Upper lobe of right lung (tissue), 1 donor: ENCODE measurements around the gene PARD3B. TPM values are rescaled to one million over a fixed set of nuclear protein-coding genes. Genes with fewer than 3 reads are reported as not detected.

Experiments
- ATAC-seq: fragments of 200-7000 bp; cut with Tn5 transposase; one replicate; pipeline ENCODE4 v1.9.1; 2020; ENCODE audit warnings: mild to moderate bottlenecking, moderate library complexity
- DNase-seq: peaks from one replicate; pipeline ENCODE4 v3.0.0-alpha.2; 2020
- H3K27ac ChIP-seq: fragments of 200-600 bp; one replicate; pipeline ENCODE4 v1.8.0; 2022
- H3K27me3 ChIP-seq: fragments of 200-600 bp; one replicate; pipeline ENCODE4 v1.8.0; 2022; ENCODE audit warnings: mild to moderate bottlenecking
- H3K36me3 ChIP-seq: fragments of 200-600 bp; one replicate; pipeline ENCODE4 v1.8.0; 2022
- H3K4me1 ChIP-seq: fragments of 200-600 bp; one replicate; pipeline ENCODE4 v1.8.0; 2022
- H3K4me3 ChIP-seq: fragments of 200-600 bp; one replicate; pipeline ENCODE4 v1.8.0; 2022; ENCODE audit warnings: mild to moderate bottlenecking
- H3K9me3 ChIP-seq: fragments of 200-600 bp; one replicate; pipeline ENCODE4 v1.8.0; 2022
- intact Hi-C: fragments of 100-400 bp; cut with DNase I; formaldehyde crosslinking; loops from one replicate; pipeline ENCODE4 v1.11.0; 2022
- total RNA-seq: library from RNA; stranded (reverse); fragmentation: NEBNext Ultra II Directional; extraction: Animal tissue kit (Norgen Biotek cat#: 25700); gene quantifications from one replicate; pipeline ENCODE4 v1.2.1, GENCODE V29; 2021
- TF ChIP-seq, protein P1 (sequence below): fragments of 200-600 bp; IDR thresholded peaks from one replicate; pipeline ENCODE4 v1.8.0; 2022; ENCODE audit warnings: antibody characterized with exemption
- donor health status: DM: no; HTN: yes; CAD: no; lungs with severe emphysema.

The PARD3B gene
- total RNA-seq, 1 donor from 2014 or later, result 32.5 TPM

DNA sequence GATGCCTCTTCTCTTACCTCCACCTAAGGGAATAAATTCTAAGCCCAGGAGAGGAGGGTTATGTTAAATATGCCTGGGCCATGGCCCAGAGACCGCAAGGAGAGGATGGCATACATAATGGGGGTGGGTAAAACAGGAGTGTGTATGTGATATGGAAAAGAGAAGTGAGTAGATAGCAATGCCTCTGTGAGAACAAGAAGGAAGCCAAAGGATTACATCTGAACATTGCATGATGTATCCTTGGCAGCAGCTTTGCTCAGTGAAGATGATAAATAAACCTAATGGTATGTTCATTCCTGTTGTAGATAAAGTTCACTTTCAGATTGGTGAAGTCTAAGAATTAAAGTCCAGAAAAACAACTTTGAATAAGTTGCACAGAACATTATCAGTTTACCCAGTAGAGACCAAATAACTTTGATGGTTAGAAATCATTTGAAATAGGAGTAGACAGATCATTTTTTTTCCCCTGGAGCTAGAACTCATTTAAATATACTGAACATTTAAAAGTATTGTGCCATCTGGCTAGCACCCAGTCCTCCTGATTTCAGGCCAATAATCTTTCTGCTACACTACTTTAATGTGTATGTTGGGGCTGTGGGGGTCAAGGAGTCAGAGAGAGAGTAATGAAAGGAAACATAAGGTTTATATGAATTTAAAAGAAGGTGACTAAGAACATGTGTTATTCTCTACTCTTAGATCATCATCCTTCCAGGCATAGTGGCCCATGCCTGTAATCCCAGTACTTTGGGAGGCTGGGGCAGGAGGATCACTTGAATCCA, 231.7 kb downstream of the PARD3B start:
- Histone ChIP-seq H3K9me3 (no peaks in the 10 kb centered on the region), H3K27ac (no peak overlapping the region), H3K36me3 (no peaks in the 10 kb centered on the region), H3K27me3 (no peaks in the 10 kb centered on the region), H3K4me1 (no peaks in the 10 kb centered on the region), H3K4me3 (no peak overlapping the region)
- TF ChIP-seq, protein P1, sequence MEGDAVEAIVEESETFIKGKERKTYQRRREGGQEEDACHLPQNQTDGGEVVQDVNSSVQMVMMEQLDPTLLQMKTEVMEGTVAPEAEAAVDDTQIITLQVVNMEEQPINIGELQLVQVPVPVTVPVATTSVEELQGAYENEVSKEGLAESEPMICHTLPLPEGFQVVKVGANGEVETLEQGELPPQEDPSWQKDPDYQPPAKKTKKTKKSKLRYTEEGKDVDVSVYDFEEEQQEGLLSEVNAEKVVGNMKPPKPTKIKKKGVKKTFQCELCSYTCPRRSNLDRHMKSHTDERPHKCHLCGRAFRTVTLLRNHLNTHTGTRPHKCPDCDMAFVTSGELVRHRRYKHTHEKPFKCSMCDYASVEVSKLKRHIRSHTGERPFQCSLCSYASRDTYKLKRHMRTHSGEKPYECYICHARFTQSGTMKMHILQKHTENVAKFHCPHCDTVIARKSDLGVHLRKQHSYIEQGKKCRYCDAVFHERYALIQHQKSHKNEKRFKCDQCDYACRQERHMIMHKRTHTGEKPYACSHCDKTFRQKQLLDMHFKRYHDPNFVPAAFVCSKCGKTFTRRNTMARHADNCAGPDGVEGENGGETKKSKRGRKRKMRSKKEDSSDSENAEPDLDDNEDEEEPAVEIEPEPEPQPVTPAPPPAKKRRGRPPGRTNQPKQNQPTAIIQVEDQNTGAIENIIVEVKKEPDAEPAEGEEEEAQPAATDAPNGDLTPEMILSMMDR, result no peak
- no peak for DNase-seq
- intact Hi-C loops, result no loop called here
- ATAC-seq, result no peak

DNA sequence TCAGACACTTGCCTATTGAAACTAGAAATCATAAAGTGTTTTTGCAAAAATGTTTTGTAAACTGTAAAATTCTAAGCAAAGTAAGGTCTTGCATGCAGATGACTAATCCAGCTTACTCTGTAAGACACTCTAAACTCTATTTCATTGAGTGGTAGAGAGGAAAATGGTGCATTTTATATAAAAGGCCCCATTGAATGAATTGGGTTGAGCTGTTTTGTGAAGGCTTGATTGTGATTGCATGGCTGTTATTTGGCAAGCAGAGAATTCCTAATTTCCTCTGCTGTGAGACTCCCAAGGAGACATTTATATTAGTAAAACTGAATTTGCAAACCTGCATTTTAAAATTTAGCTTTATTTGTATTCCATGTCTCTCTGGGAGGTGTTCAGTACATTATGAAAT, 234.5 kb downstream of the PARD3B start:
- no peaks in the 10 kb centered on the region for H3K9me3 ChIP-seq
- intact Hi-C loops, result no loop called here
- no peak overlapping the region for H3K4me3 ChIP-seq
- no peaks in the 10 kb centered on the region for H3K27me3 ChIP-seq
- H3K27ac ChIP-seq, result no peak overlapping the region
- no peaks in the 10 kb centered on the region for H3K4me1 ChIP-seq
- TF ChIP-seq, protein P1, result no peak
- H3K36me3 ChIP-seq, result no peaks in the 10 kb centered on the region
- DNase-seq, result no peak
- no peak for ATAC-seq

DNA sequence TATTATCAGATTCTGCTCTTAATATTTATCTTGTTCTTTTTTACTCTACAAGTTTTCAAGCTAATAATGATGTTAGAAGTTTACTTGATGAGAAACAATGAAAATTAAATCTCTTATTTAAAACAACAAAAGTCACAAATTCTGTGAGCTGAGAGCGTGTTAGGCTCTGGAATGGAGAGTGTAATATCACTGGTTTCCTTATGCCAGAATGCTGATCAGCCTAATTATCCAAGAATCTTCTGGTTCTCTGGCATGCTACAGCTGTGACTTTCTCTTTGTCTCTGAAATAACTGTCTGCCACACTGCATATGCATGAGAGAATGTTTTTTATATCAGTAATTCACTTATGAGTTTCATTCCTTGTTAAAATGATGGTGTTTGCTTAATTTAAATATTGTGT, 236.7 kb downstream of the PARD3B start:
- H3K27me3 ChIP-seq, result no peaks in the 10 kb centered on the region
- no peak for DNase-seq
- H3K4me1 ChIP-seq, result no peaks in the 10 kb centered on the region
- no peak overlapping the region for H3K4me3 ChIP-seq
- ATAC-seq, result no peak
- no peak overlapping the region for H3K27ac ChIP-seq
- no peaks in the 10 kb centered on the region for H3K36me3 ChIP-seq
- TF ChIP-seq, protein P1, result no peak
- intact Hi-C loops, result no loop called here
- H3K9me3 ChIP-seq, result no peaks in the 10 kb centered on the region

GRCh38 chr2:204790076-204790475, 244.8 kb downstream of the PARD3B start:
- Histone ChIP-seq H3K4me3 (no peak overlapping the region), H3K27ac (no peak overlapping the region), H3K36me3 (no peaks in the 10 kb centered on the region), H3K4me1 (no peaks in the 10 kb centered on the region), H3K9me3 (no peaks in the 10 kb centered on the region), H3K27me3 (no peaks in the 10 kb centered on the region)
- ATAC-seq (no peak), DNase-seq (no peak)
- intact Hi-C loops, result no loop called here
- TF ChIP-seq, protein P1, result no peak

- H3K27me3 ChIP-seq, result no peaks in the 10 kb centered on the region
- no peaks in the 10 kb centered on the region for H3K36me3 ChIP-seq
- ATAC-seq, result no peak
- no peak overlapping the region for H3K27ac ChIP-seq
- no peak overlapping the region for H3K4me3 ChIP-seq
- no peaks in the 10 kb centered on the region for H3K4me1 ChIP-seq
- DNase-seq, result no peak
- TF ChIP-seq, protein P1, result no peak
- H3K9me3 ChIP-seq, result no peaks in the 10 kb centered on the region
- intact Hi-C loops, result no loop called here
These were observed 246.0 kb downstream of the PARD3B start for GRCh38 chr2:204791230-204791629.
